Tibial nerve (tissue), 4 donors: ENCODE data around the gene OR5M10. TPM values are rescaled to one million over a fixed set of nuclear protein-coding genes. Genes with fewer than 3 reads are reported as not detected.

ENCODE experiments used
- DNase-seq, 2 donors: peaks; one replicate each; pipeline ENCODE4 v3.0.0-alpha.2; 2019; ENCODE audit warnings: low spot score in 2 of 2
- H3K27ac ChIP-seq, 4 donors: fragments of 200-600 bp; sonication (generic) in 3 of 4; one replicate each; pipeline ENCODE4 v1.5.1; 2017 to 2019; ENCODE audit warnings: mild to moderate bottlenecking in 1 of 4
- H3K27me3 ChIP-seq, 2 donors: fragments of 200-600 bp; sonication (generic) in 1 of 2; one replicate each; pipeline versions ENCODE4 v1.5.1 to v1.6.0; 2017 to 2019
- H3K36me3 ChIP-seq, 3 donors: fragments of 200-600 bp; sonication (generic); one replicate each; pipeline ENCODE4 v1.5.1; 2018 to 2019
- H3K4me1 ChIP-seq, 4 donors: fragments of 200-600 bp; sonication (generic) in 3 of 4; one replicate each; pipeline ENCODE4 v1.5.1; 2017 to 2019
- H3K4me3 ChIP-seq, 4 donors: fragments of 200-600 bp; sonication (generic) in 3 of 4; one replicate each; pipeline ENCODE4 v1.5.1; 2017 to 2019; ENCODE audit warnings: mild to moderate bottlenecking in 1 of 4, moderate library complexity in 1 of 4
- H3K9me3 ChIP-seq, 4 donors: fragments of 200-600 bp; sonication (generic) in 3 of 4; one replicate each; pipeline ENCODE4 v1.5.1; 2017 to 2019
- EP300 ChIP-seq, 2 donors: sonication (generic); formaldehyde crosslinking; IDR thresholded peaks; one replicate each; pipeline ENCODE4 v1.6.1; 2017; ENCODE audit warnings: antibody characterized with exemption in 2 of 2, mild to moderate bottlenecking in 1 of 2
- POLR2A ChIP-seq, 2 donors: fragments of 450-650 bp; IDR thresholded peaks; one replicate each; pipeline ENCODE4 v1.6.1; 2017; ENCODE audit warnings: antibody characterized with exemption in 2 of 2, mild to moderate bottlenecking in 2 of 2, moderate library complexity in 2 of 2
- WGBS, 2 donors: methylation state at CpG; one replicate each; pipeline ENCODE4 v1.1.5; 2018; 5-methylcytosine and 5-hydroxymethylcytosine counted together
- total RNA-seq, 4 donors: library from RNA; depleted of rRNA; stranded (reverse); fragments of >200 nt; gene quantifications; one replicate each; pipeline ENCODE4 v1.1.0, GENCODE V29; 2016
- TF ChIP-seq, protein P1 (sequence below), 5 experiments: fragments of 200-600 bp in 3 of 5; fragments of 450-650 bp in 2 of 5; sonication (generic) in 3 of 5; IDR thresholded peaks; one replicate each; pipeline ENCODE4 v1.5.1; 2016 to 2019; ENCODE audit warnings: antibody characterized with exemption in 5 of 5, mild to moderate bottlenecking in 3 of 5, moderate library complexity in 2 of 5

The OR5M10 gene
- total RNA-seq, 4 donors from 2014 or later, result not detected

DNA sequence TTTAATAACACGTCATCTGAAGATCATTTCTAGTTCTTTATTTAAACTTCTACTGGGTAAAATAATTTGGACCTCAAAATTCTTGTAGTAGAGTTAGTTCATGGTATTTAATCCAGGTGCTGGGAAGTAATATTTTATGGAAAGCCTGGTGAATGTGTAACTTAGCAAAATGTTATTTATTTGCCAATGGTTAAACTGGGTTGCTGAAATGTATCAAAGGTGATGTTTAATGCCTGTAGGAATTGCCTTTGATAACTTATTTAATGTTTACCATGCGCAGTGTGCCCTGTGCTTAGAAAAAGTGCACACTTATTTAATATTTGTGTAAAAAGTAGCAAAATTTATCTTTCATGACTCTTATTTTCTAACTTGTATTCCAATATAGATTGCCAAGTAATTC, 45.7 kb downstream of the OR5M10 start:
- Histone ChIP-seq H3K36me3 (no peaks in the 10 kb centered on the region), H3K4me1 (no peaks in the 10 kb centered on the region), H3K9me3 (peaks cover 0 to 7% (median 0%) of the 10 kb centered on the region in 4 donors), H3K27ac (no peak overlapping the region), H3K27me3 (no peaks in the 10 kb centered on the region), H3K4me3 (no peak overlapping the region)
- TF ChIP-seq POLR2A (IDR thresholded peaks at IDR 0.05) (no peak), EP300 (IDR thresholded peaks at IDR 0.05) (no peak)
- TF ChIP-seq, protein P1, sequence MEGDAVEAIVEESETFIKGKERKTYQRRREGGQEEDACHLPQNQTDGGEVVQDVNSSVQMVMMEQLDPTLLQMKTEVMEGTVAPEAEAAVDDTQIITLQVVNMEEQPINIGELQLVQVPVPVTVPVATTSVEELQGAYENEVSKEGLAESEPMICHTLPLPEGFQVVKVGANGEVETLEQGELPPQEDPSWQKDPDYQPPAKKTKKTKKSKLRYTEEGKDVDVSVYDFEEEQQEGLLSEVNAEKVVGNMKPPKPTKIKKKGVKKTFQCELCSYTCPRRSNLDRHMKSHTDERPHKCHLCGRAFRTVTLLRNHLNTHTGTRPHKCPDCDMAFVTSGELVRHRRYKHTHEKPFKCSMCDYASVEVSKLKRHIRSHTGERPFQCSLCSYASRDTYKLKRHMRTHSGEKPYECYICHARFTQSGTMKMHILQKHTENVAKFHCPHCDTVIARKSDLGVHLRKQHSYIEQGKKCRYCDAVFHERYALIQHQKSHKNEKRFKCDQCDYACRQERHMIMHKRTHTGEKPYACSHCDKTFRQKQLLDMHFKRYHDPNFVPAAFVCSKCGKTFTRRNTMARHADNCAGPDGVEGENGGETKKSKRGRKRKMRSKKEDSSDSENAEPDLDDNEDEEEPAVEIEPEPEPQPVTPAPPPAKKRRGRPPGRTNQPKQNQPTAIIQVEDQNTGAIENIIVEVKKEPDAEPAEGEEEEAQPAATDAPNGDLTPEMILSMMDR (IDR thresholded peaks at IDR 0.05), result no peak
- whole genome bisulfite sequencing, 2 donors, result 76 to 85% methylated on average over 2 of the region's 2 CpGs
- DNase-seq, result no peak

Other genes with a start within 250 kb of the OR5M10 start
- gene OR8K1, start 231.7 kb downstream of the OR5M10 start, total RNA-seq, result not detected
- not detected for gene OR8J1, start 223.4 kb downstream of the OR5M10 start, total RNA-seq
- gene OR8U1, start 202.1 kb downstream of the OR5M10 start, total RNA-seq, result not detected
- gene OR5AL1, start 165.0 kb downstream of the OR5M10 start, total RNA-seq, result not detected
- gene OR5M3, start 104.4 kb downstream of the OR5M10 start, total RNA-seq, result not detected
- gene OR5M8, start 86.4 kb downstream of the OR5M10 start, total RNA-seq, result not detected
- gene OR5M11, start 34.5 kb downstream of the OR5M10 start, total RNA-seq, result not detected
- not detected for gene OR5M1, start 37.2 kb upstream of the OR5M10 start, total RNA-seq
- gene OR5AP2, start 64.7 kb upstream of the OR5M10 start, total RNA-seq, result not detected
- not detected for gene OR5AR1, start 86.0 kb upstream of the OR5M10 start, total RNA-seq
- gene OR9G1, start 121.4 kb upstream of the OR5M10 start, total RNA-seq, result not detected
- not detected for gene OR9G4, start 171.0 kb upstream of the OR5M10 start, total RNA-seq